H1 (cell line): ENCODE measurements around the gene SLC30A2. TPM values are rescaled to one million over a fixed set of nuclear protein-coding genes. Genes with fewer than 3 reads are reported as not detected.

Source experiments
- CTCF ChIA-PET: fragments of 300-600 bp; sonication (Branson Sonifier 250); formaldehyde crosslinking; loops from one replicate; lab custom pipeline; 2021; ENCODE audit not compliant: partially characterized antibody; lab: Charles Lee
- POLR2A ChIA-PET: fragments of 300-600 bp; sonication (Branson Sonifier 250); formaldehyde crosslinking; loops from one replicate; lab custom pipeline; 2021; ENCODE audit warnings: inconsistent platforms; ENCODE audit not compliant: partially characterized antibody; lab: Charles Lee
- DNase-seq, 2 experiments: peaks; one replicate each; pipeline versions ENCODE4 v3.0.0 to v3.0.0-alpha.2; 2010 to 2022; ENCODE audit warnings: low spot score in 2 of 2, low read depth in 1 of 2, mixed read lengths in 1 of 2
- FAIRE-seq: peaks from 2 replicates; lab custom pipeline; 2011; peaks lifted over from hg19 to GRCh38; lab: Jason Lieb, UNC
- H2AFZ ChIP-seq: 2 replicates; pipeline ENCODE4 v1.8.1; 2012; ENCODE audit warnings: low read length, inconsistent platforms
- H2AK5ac ChIP-seq: 2 replicates; pipeline ENCODE4 v1.6.1; 2013; ENCODE audit warnings: low read depth, low read length
- H2BK120ac ChIP-seq: replicated peaks from 2 replicates; pipeline ENCODE3; 2013; ENCODE audit warnings: low read depth, low read length, inconsistent platforms
- H2BK12ac ChIP-seq: 2 replicates; pipeline ENCODE4 v1.6.1; 2013; ENCODE audit warnings: low read depth, low read length
- H2BK15ac ChIP-seq: 2 replicates; pipeline ENCODE4 v1.6.1; 2013; ENCODE audit warnings: low read length
- H2BK20ac ChIP-seq: 2 replicates; pipeline ENCODE4 v1.6.1; 2013; ENCODE audit warnings: low read length
- H2BK5ac ChIP-seq: 2 replicates; pipeline ENCODE4 v1.6.1; 2013; ENCODE audit warnings: low read depth, low read length
- H3K14ac ChIP-seq: 2 replicates; pipeline ENCODE4 v1.6.1; 2013; ENCODE audit warnings: inconsistent platforms; ENCODE audit not compliant: insufficient read length
- H3K18ac ChIP-seq: 2 replicates; pipeline ENCODE4 v1.6.1; 2013; ENCODE audit warnings: low read length; ENCODE audit errors: extremely low read depth
- H3K23ac ChIP-seq: 2 replicates; pipeline ENCODE4 v1.6.1; 2013; ENCODE audit warnings: inconsistent platforms; ENCODE audit not compliant: insufficient read length
- H3K23me2 ChIP-seq: 2 replicates; pipeline ENCODE4 v1.6.1; 2013; ENCODE audit warnings: low read depth, low read length
- H3K27ac ChIP-seq: 2 replicates; pipeline ENCODE4 v1.6.1; 2011; ENCODE audit warnings: low read depth, low read length, inconsistent platforms
- H3K27me3 ChIP-seq, 4 experiments: replicated peaks in 1 of 4; 1 replicate in 1 of 4; 2 replicates in 3 of 4; pipeline versions ENCODE4 v1.6.1 to v1.8.1; 2011 to 2013; ENCODE audit warnings: low read length in 3 of 4, mild to moderate bottlenecking in 3 of 4, inconsistent platforms in 2 of 4, mixed read lengths in 2 of 4, moderate library complexity in 1 of 4; ENCODE audit not compliant: control insufficient read depth in 3 of 4, insufficient read depth in 3 of 4; ENCODE audit errors: extremely low read depth in 1 of 4
- H3K36me3 ChIP-seq, 4 experiments: 2 replicates each; pipeline versions ENCODE4 v1.6.1 to v1.8.1; 2011 to 2013; ENCODE audit warnings: mild to moderate bottlenecking in 4 of 4, low read length in 3 of 4, moderate library complexity in 2 of 4, control low read depth in 1 of 4, inconsistent platforms in 1 of 4; ENCODE audit not compliant: insufficient read depth in 4 of 4, control insufficient read depth in 2 of 4
- H3K4ac ChIP-seq: replicated peaks from 2 replicates; pipeline ENCODE3; 2013; ENCODE audit warnings: low read length, low read depth, mixed read lengths, inconsistent platforms; ENCODE audit not compliant: insufficient read length
- H3K4me1 ChIP-seq, 4 experiments: replicated peaks in 1 of 4; 1 replicate in 1 of 4; 2 replicates in 3 of 4; pipeline versions ENCODE4 v1.6.1 to v1.8.1; 2011 to 2013; ENCODE audit warnings: low read length in 3 of 4, inconsistent platforms in 2 of 4, mixed read lengths in 1 of 4; ENCODE audit not compliant: insufficient read depth in 4 of 4, control insufficient read depth in 3 of 4
- H3K4me2 ChIP-seq, 2 experiments: 2 replicates each; pipeline versions ENCODE4 v1.6.1 to v1.8.1; 2011 to 2013; ENCODE audit warnings: low read depth in 2 of 2, low read length in 2 of 2, control low read depth in 1 of 2, inconsistent platforms in 1 of 2, mild to moderate bottlenecking in 1 of 2; ENCODE audit not compliant: insufficient read depth in 1 of 2
- H3K4me3 ChIP-seq, 4 experiments: fragments of 200-600, 300-600 bp in 1 of 4; sonication (generic), shearing (Covaris generic), sonication (Bioruptor Twin) in 1 of 4; 2 replicates each; pipeline versions ENCODE4 v1.5.1 to v1.8.1; 2011 to 2016; ENCODE audit warnings: low read length in 4 of 4, low read depth in 3 of 4, control low read depth in 2 of 4, inconsistent platforms in 2 of 4, mild to moderate bottlenecking in 2 of 4, mixed read lengths in 1 of 4, moderate library complexity in 1 of 4; ENCODE audit not compliant: insufficient read depth in 2 of 4; ENCODE audit errors: extremely low read depth in 1 of 4
- H3K56ac ChIP-seq: replicated peaks from 2 replicates; pipeline ENCODE3; 2013; ENCODE audit warnings: low read depth, mild to moderate bottlenecking, mixed read lengths, low read length, inconsistent platforms; ENCODE audit not compliant: insufficient read length
- H3K79me1 ChIP-seq: 2 replicates; pipeline ENCODE4 v1.6.1; 2013; ENCODE audit warnings: low read depth, low read length, control low read depth
- H3K79me2 ChIP-seq, 2 experiments: 2 replicates each; pipeline versions ENCODE4 v1.6.1 to v1.8.1; 2012 to 2013; ENCODE audit warnings: low read length in 2 of 2, mild to moderate bottlenecking in 2 of 2, inconsistent platforms in 1 of 2; ENCODE audit not compliant: insufficient read depth in 2 of 2, control insufficient read depth in 1 of 2
- H3K9ac ChIP-seq, 4 experiments: replicated peaks in 1 of 4; 1 replicate in 1 of 4; 2 replicates in 3 of 4; pipeline versions ENCODE4 v1.6.1 to v1.8.1; 2011 to 2013; ENCODE audit warnings: low read depth in 3 of 4, low read length in 3 of 4, control low read depth in 2 of 4, mild to moderate bottlenecking in 2 of 4, moderate library complexity in 2 of 4, inconsistent platforms in 1 of 4; ENCODE audit errors: extremely low read depth in 1 of 4
- H3K9me3 ChIP-seq, 2 experiments: 2 replicates each; pipeline versions ENCODE4 v1.6.1 to v1.8.1; 2012 to 2013; ENCODE audit warnings: mild to moderate bottlenecking in 2 of 2, moderate library complexity in 2 of 2, control low read depth in 1 of 2, inconsistent platforms in 1 of 2, low read depth in 1 of 2, low read length in 1 of 2, mixed read lengths in 1 of 2; ENCODE audit not compliant: insufficient read depth in 2 of 2
- H4K20me1 ChIP-seq, 2 experiments: replicated peaks in 1 of 2; 2 replicates each; pipeline versions ENCODE3 to v1.8.1; 2011 to 2013; ENCODE audit warnings: inconsistent platforms in 2 of 2, low read length in 2 of 2, mild to moderate bottlenecking in 1 of 2; ENCODE audit not compliant: insufficient read depth in 2 of 2, control insufficient read depth in 1 of 2
- H4K5ac ChIP-seq: 2 replicates; pipeline ENCODE4 v1.6.1; 2013; ENCODE audit warnings: low read length, low read depth, mixed read lengths, inconsistent platforms; ENCODE audit not compliant: insufficient read length
- H4K8ac ChIP-seq: 2 replicates; pipeline ENCODE4 v1.8.0; 2013; ENCODE audit warnings: mild to moderate bottlenecking, moderate library complexity, low read length, inconsistent platforms; ENCODE audit not compliant: insufficient read depth; ENCODE audit errors: extremely low read depth
- H4K91ac ChIP-seq: replicated peaks from 2 replicates; pipeline ENCODE3; 2013; ENCODE audit warnings: low read length, mixed read lengths, inconsistent platforms; ENCODE audit not compliant: insufficient read length
- ATF3 ChIP-seq: IDR thresholded peaks from 2 replicates; pipeline ENCODE4 v1.6.1; 2011; ENCODE audit warnings: low read depth, mild to moderate bottlenecking, low read length; ENCODE audit not compliant: insufficient read depth
- CEBPB ChIP-seq: IDR thresholded peaks from 2 replicates; pipeline ENCODE4 v1.6.1; 2012; ENCODE audit warnings: low read depth, low read length
- POU5F1 ChIP-seq: IDR thresholded peaks from 2 replicates; pipeline ENCODE4 v1.6.1; 2011; ENCODE audit warnings: low read depth, mild to moderate bottlenecking, low read length, moderate library complexity
- WGBS, 2 experiments: shearing (Covaris generic) in 1 of 2; methylation state at CpG; one replicate each; pipeline versions ENCODE4 v1.1.6 to v1.1.7; 2013 to 2015; ENCODE audit warnings: low lambda C conversion rate in 2 of 2, mixed read lengths in 2 of 2, inconsistent platforms in 1 of 2, low coverage in 1 of 2, missing lambda C conversion rate in 1 of 2; ENCODE audit not compliant: insufficient replicate concordance in 2 of 2, insufficient coverage in 1 of 2, insufficient read length in 1 of 2; ENCODE audit errors: extremely low coverage in 1 of 2, missing lambda C conversion rate in 1 of 2; 5-methylcytosine and 5-hydroxymethylcytosine counted together
- polyA plus RNA-seq, 7 experiments: library from polyadenylated mRNA; depleted of rRNA in 3 of 7; stranded (reverse) in 5 of 7; unstranded in 2 of 7; fragments of >200 nt in 5 of 7; fragments of 200-250 nt in 2 of 7; gene quantifications; 1 replicate in 5 of 7; 2 replicates in 1 of 7; 4 replicates in 1 of 7; pipeline versions ENCODE4 v1.2.1 to v1.2.3, GENCODE V29; 2011 to 2013; ENCODE audit warnings: missing spikeins in 2 of 7, mixed read lengths in 2 of 7
- total RNA-seq: library from RNA; stranded (reverse); fragmentation: NEBNext Ultra II Directional; extraction: Animal tissue kit (Norgen Biotek cat#: 25700); gene quantifications from 2 replicates; pipeline ENCODE4 v1.2.1, GENCODE V29; 2021

The SLC30A2 gene
- total and polyA plus RNA-seq, 2 of the 8 experiments (the other 6 are each of a cell fraction or from before 2014, with no cell fraction given), result 0.19 to 0.76 TPM

GRCh38 chr1:26014179-26014578 lies 31.7 kb downstream of the SLC30A2 start:
- no peak overlapping the region for H4K8ac ChIP-seq
- H4K20me1 ChIP-seq, result no peaks in the 10 kb centered on the region
- H2AFZ ChIP-seq, result no peak overlapping the region
- ChIA-PET POLR2A (no interaction called here), CTCF (interaction anchor here (0.6 to 2.5 kb wide), 4 partner anchors 9 to 199 kb away, joined by 3 to 10 read pairs (median 4); no protein-coding TSS in a partner anchor)
- H3K27me3 ChIP-seq, result no peaks in the 10 kb centered on the region
- no peak overlapping the region for H3K4me3 ChIP-seq
- TF ChIP-seq CEBPB, result no peak
- TF ChIP-seq POU5F1, result no peak
- TF ChIP-seq ATF3, result no peak
- TF ChIP-seq, all 59 proteins: peak for 0
- Histone ChIP-seq H2AK5ac (no peak overlapping the region), H4K91ac (no peak overlapping the region), H2BK20ac (no peak overlapping the region), H3K9ac (no peak overlapping the region), H2BK5ac (no peak overlapping the region), H3K18ac (no peak overlapping the region), H3K23ac (no peak overlapping the region), H3K23me2 (no peaks in the 10 kb centered on the region), H3K4me1 (peaks cover 0 to 8% (median 4%) of the 10 kb centered on the region in 4 experiments; a peak in 6 of 7 replicates), H3K14ac (no peak overlapping the region), H3K56ac (no peak overlapping the region), H3K79me2 (no peaks in the 10 kb centered on the region), H2BK12ac (no peak overlapping the region), H3K4ac (no peak overlapping the region), H4K5ac (no peak overlapping the region), H3K36me3 (no peaks in the 10 kb centered on the region), H2BK120ac (no peak overlapping the region), H3K4me2 (no peak overlapping the region), H3K9me3 (no peaks in the 10 kb centered on the region), H2BK15ac (no peak overlapping the region), H3K79me1 (no peaks in the 10 kb centered on the region), H3K27ac (no peak overlapping the region)
- WGBS, 2 experiments, result 90% methylated on average over 2 of the region's 2 CpGs; no CpG with 5 or more reads in 1 of the 2 experiments
- no peak for FAIRE-seq
- no peak for DNase-seq
